Esophagus squamous epithelium (tissue), 5 donors: Measurements from ENCODE around the gene ABTB1. TPM values are rescaled to one million over a fixed set of nuclear protein-coding genes. Genes with fewer than 3 reads are reported as not detected.

Source experiments
- DNase-seq: peaks from one replicate; lab custom pipeline; 2025; lab: John Stamatoyannopoulos, UW
- H3K27ac ChIP-seq, 4 donors: fragments of 200-600 bp; sonication (generic); one replicate each; pipeline ENCODE4 v1.5.1; 2016 to 2019; ENCODE audit warnings: mild to moderate bottlenecking in 1 of 4
- H3K27me3 ChIP-seq, 4 donors: fragments of 200-600 bp; sonication (generic); 1 replicate in 3 of 4; 2 replicates in 1 of 4; pipeline versions ENCODE4 v1.5.1 to v1.6.0; 2017 to 2021; ENCODE audit warnings: antibody characterized with exemption in 1 of 4
- H3K36me3 ChIP-seq, 3 donors: fragments of 200-600 bp; sonication (generic); one replicate each; pipeline ENCODE4 v1.5.1; 2016 to 2019
- H3K4me1 ChIP-seq, 3 donors: fragments of 200-600 bp; sonication (generic); one replicate each; pipeline ENCODE4 v1.5.1; 2017 to 2019
- H3K4me3 ChIP-seq, 4 donors: fragments of 200-600 bp; sonication (generic); 1 replicate in 3 of 4; 2 replicates in 1 of 4; pipeline ENCODE4 v1.5.1; 2016 to 2019; ENCODE audit warnings: mild to moderate bottlenecking in 2 of 4, moderate library complexity in 1 of 4
- H3K9me3 ChIP-seq, 3 donors: fragments of 200-600 bp; sonication (generic); one replicate each; pipeline ENCODE4 v1.5.1; 2016 to 2019
- POLR2A ChIP-seq, 4 donors: fragments of 450-650 bp; IDR thresholded peaks; one replicate each; pipeline ENCODE4 v1.6.1; 2017; ENCODE audit warnings: antibody characterized with exemption in 4 of 4, mild to moderate bottlenecking in 4 of 4, moderate library complexity in 3 of 4
- WGBS, 2 donors: methylation state at CpG; one replicate each; pipeline ENCODE4 v1.1.5; 2018; 5-methylcytosine and 5-hydroxymethylcytosine counted together
- intact Hi-C: fragments of 100-400 bp; cut with DNase I; formaldehyde crosslinking; loops from one replicate; pipeline ENCODE4 v1.15.0; 2022
- total RNA-seq, 4 donors: library from RNA; depleted of rRNA; stranded (reverse); fragments of >200 nt; gene quantifications; one replicate each; pipeline ENCODE4 v1.1.0, GENCODE V29; 2016
- TF ChIP-seq, protein P1 (sequence below), 6 experiments: fragments of 450-650 bp in 4 of 6; fragments of 200-600 bp in 2 of 6; sonication (generic) in 2 of 6; IDR thresholded peaks; one replicate each; pipeline ENCODE4 v1.5.1; 2016 to 2019; ENCODE audit warnings: antibody characterized with exemption in 6 of 6, mild to moderate bottlenecking in 4 of 6, moderate library complexity in 4 of 6
- donor health status: DM: yes; HTN: yes; CAD: no.

Gene ABTB1
- total RNA-seq, 4 donors from 2014 or later: 5.6 to 21.4 (median 6.3) TPM

DNA sequence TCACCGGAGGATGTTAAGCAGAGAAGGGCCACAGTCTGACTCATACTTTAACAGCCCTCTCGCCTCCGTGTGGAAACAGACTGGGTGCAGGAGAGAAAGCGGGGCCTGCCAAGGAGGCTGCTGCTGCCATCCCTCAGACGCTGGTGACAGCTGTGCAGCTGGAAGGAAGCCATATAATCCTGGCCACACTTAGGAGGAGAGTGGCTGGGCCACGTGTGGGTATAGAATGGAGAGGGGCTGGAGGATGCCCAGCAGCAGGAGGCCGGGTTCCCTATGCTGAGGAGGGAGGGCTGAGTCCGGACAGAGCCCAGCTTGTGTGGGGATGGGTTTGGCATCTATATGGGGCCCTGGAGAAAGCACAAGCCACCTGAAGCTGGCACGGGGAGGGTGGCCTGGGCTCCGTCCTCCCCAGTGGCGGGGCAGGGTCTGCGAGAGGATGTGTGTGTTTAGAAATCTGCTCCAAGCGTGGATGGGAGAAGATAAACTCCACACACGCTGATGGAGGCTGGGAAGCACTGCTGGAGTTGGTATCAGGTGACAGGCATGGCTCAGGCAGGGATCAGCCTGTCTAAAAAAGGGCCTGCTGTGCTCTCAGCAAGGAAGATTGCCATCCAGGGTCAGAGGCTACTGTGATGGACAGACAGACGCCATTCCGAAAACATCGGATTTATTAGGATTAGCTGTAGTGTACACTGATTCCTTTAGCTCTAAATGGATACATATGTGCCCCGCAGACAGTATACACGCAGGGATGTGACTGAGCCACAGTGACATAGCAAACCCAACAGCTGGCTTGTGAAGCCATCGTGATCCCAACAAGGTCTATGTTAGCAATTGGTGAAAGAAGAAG, 15.9 kb downstream of the ABTB1 start:
- no peak overlapping the region for H3K4me3 ChIP-seq
- H3K27ac ChIP-seq: peak overlapping the region in 2 of 4 donors; percentile 12 to 61
- intact Hi-C loops: no loop called here
- no peak for DNase-seq
- H3K9me3 ChIP-seq: no peaks in the 10 kb centered on the region
- TF ChIP-seq, protein P1, sequence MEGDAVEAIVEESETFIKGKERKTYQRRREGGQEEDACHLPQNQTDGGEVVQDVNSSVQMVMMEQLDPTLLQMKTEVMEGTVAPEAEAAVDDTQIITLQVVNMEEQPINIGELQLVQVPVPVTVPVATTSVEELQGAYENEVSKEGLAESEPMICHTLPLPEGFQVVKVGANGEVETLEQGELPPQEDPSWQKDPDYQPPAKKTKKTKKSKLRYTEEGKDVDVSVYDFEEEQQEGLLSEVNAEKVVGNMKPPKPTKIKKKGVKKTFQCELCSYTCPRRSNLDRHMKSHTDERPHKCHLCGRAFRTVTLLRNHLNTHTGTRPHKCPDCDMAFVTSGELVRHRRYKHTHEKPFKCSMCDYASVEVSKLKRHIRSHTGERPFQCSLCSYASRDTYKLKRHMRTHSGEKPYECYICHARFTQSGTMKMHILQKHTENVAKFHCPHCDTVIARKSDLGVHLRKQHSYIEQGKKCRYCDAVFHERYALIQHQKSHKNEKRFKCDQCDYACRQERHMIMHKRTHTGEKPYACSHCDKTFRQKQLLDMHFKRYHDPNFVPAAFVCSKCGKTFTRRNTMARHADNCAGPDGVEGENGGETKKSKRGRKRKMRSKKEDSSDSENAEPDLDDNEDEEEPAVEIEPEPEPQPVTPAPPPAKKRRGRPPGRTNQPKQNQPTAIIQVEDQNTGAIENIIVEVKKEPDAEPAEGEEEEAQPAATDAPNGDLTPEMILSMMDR (IDR thresholded peaks at IDR 0.05): no peak
- TF ChIP-seq POLR2A (IDR thresholded peaks at IDR 0.05): no peak
- 74 to 83% methylated on average over 15 to 18 of the region's 20 CpGs for WGBS, 2 donors
- no peaks in the 10 kb centered on the region for H3K27me3 ChIP-seq
- peaks cover 0 to 47% (median 0%) of the 10 kb centered on the region in 3 donors for H3K36me3 ChIP-seq
- peaks cover 0 to 22% (median 19%) of the 10 kb centered on the region in 3 donors for H3K4me1 ChIP-seq

GRCh38 chr3:127689266-127689860, 16.6 kb downstream of the ABTB1 start:
- Histone ChIP-seq H3K9me3 (no peaks in the 10 kb centered on the region), H3K36me3 (peaks cover 0 to 52% (median 0%) of the 10 kb centered on the region in 3 donors), H3K4me3 (no peak overlapping the region), H3K27me3 (no peaks in the 10 kb centered on the region), H3K27ac (peak overlapping the region in 3 of 4 donors; percentile 12 to 63 (median 61)), H3K4me1 (peaks cover 0 to 20% (median 17%) of the 10 kb centered on the region in 3 donors)
- intact Hi-C loops: no loop called here
- DNase-seq: no peak
- TF ChIP-seq, protein P1 (IDR thresholded peaks at IDR 0.05): no peak
- no peak for TF ChIP-seq POLR2A (IDR thresholded peaks at IDR 0.05)
- 90 to 96% methylated on average over 12 to 19 of the region's 19 CpGs for WGBS, 2 donors

- WGBS, 2 donors: 17 to 20% methylated on average over 1 to 2 of the region's 4 CpGs
- TF ChIP-seq POLR2A (IDR thresholded peaks at IDR 0.05): no peak
- TF ChIP-seq, protein P1 (IDR thresholded peaks at IDR 0.05): no peak
- peak overlapping the region; percentile 12 to 68 (median 38) for H3K27ac ChIP-seq
- intact Hi-C loops: no loop called here
- H3K4me1 ChIP-seq: peaks cover 0 to 20% (median 17%) of the 10 kb centered on the region in 3 donors
- no peaks in the 10 kb centered on the region for H3K9me3 ChIP-seq
- DNase-seq: no peak
- no peak overlapping the region for H3K4me3 ChIP-seq
- H3K36me3 ChIP-seq: peaks cover 0 to 59% (median 0%) of the 10 kb centered on the region in 3 donors
- H3K27me3 ChIP-seq: no peaks in the 10 kb centered on the region
Measured at GRCh38 chr3:127690106-127690505, 17.4 kb downstream of the ABTB1 start.

- Histone ChIP-seq H3K36me3 (peaks cover 0 to 63% (median 0%) of the 10 kb centered on the region in 3 donors), H3K27me3 (no peaks in the 10 kb centered on the region), H3K4me1 (peaks cover 0 to 21% (median 17%) of the 10 kb centered on the region in 3 donors), H3K27ac (peak overlapping the region; percentile 12 to 68 (median 38)), H3K4me3 (no peak overlapping the region), H3K9me3 (no peaks in the 10 kb centered on the region)
- intact Hi-C loops: no loop called here
- TF ChIP-seq, protein P1 (IDR thresholded peaks at IDR 0.05): peak in 5 of 6 experiments; percentile 33 to 68 (median 45)
- no peak for TF ChIP-seq POLR2A (IDR thresholded peaks at IDR 0.05)
- WGBS, 2 donors: 79 to 80% methylated on average over 2 of the region's 4 CpGs
- DNase-seq: no peak
Measured at GRCh38 chr3:127690823-127691452, 18.2 kb downstream of the ABTB1 start.
